Tibial nerve (tissue), 4 donors: ENCODE data around the gene ABCB4.

Experiments
- EP300 ChIP-seq, 2 donors: sonication (generic); formaldehyde crosslinking; IDR thresholded peaks; one replicate each; pipeline ENCODE4 v1.6.1; 2017; ENCODE audit warnings: antibody characterized with exemption in 2 of 2, mild to moderate bottlenecking in 1 of 2
- TF ChIP-seq, protein P1 (sequence below), 5 experiments: fragments of 200-600 bp in 3 of 5; fragments of 450-650 bp in 2 of 5; sonication (generic) in 3 of 5; IDR thresholded peaks; one replicate each; pipeline ENCODE4 v1.5.1; 2016 to 2019; ENCODE audit warnings: antibody characterized with exemption in 5 of 5, mild to moderate bottlenecking in 3 of 5, moderate library complexity in 2 of 5

DNA sequence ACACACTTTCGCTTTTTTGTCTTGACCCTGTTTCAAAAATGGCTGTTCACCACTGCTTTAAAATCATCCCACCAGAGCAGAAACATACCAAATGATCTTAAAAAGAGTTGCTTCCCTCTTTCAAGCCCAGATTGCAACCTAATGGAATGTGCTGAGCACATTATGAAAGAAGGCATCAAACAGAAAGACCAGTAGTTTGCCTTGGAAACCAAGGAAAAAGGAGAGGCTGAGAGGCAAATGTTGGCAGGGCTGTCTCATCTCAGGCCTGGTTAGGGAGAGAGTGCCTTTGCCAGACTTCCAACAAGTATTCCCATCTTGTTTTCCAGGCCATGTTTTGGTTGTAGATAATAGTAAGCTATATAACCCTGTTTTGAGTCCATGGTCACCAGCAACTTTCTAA lies 64.3 kb downstream of the ABCB4 start:
- TF ChIP-seq EP300 (IDR thresholded peaks at IDR 0.05): no peak
- TF ChIP-seq, protein P1, sequence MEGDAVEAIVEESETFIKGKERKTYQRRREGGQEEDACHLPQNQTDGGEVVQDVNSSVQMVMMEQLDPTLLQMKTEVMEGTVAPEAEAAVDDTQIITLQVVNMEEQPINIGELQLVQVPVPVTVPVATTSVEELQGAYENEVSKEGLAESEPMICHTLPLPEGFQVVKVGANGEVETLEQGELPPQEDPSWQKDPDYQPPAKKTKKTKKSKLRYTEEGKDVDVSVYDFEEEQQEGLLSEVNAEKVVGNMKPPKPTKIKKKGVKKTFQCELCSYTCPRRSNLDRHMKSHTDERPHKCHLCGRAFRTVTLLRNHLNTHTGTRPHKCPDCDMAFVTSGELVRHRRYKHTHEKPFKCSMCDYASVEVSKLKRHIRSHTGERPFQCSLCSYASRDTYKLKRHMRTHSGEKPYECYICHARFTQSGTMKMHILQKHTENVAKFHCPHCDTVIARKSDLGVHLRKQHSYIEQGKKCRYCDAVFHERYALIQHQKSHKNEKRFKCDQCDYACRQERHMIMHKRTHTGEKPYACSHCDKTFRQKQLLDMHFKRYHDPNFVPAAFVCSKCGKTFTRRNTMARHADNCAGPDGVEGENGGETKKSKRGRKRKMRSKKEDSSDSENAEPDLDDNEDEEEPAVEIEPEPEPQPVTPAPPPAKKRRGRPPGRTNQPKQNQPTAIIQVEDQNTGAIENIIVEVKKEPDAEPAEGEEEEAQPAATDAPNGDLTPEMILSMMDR (IDR thresholded peaks at IDR 0.05): no peak
